ENCODE results near the gene PIR.

DNA sequence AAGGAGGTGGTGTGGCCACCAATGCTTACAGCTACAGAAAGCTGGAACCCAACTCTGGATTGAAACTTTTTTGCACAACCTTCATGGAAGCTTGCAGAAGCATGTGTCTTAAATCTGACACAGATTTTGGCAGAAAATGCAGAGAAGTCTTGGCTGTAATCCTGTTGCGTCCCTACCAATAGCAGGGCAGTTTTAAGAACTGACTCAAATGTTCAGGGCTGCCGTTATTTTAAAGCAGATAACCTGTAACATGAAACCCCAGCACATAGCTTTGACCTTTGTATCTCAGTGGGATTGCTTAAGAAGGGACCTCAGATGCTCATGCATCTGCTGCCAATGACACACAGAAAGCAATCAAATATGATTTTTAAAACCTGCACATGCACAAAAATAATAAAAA is 108.8 kb downstream of the PIR start, which contains the start of gene VEGFD:
- TF ChIP-seq CTCF (IDR thresholded peaks at IDR 0.05) (no peak), POLR2A (IDR thresholded peaks at IDR 0.05) (no peak)

Measured in adrenal gland (tissue), 5 donors.